Right lung (tissue), 5 donors: ENCODE measurements around the gene GUCY1B1. TPM values are rescaled to one million over a fixed set of nuclear protein-coding genes. Genes with fewer than 3 reads are reported as not detected.

Experiments used
- DNase-seq, 2 donors: peaks; one replicate each; pipeline ENCODE4 v3.0.0-alpha.2; 2013
- polyA plus RNA-seq, 5 donors: library from polyadenylated mRNA; unstranded; fragments of 120-200 nt; gene quantifications; one replicate each; pipeline versions ENCODE4 v1.2.1 to v1.2.3, GENCODE V29; 2013; ENCODE audit warnings: inconsistent platforms in 1 of 5, low replicate concordance in 1 of 5; ENCODE audit not compliant: insufficient read length in 5 of 5, insufficient read depth in 1 of 5

The GUCY1B1 gene
- polyA plus RNA-seq, 5 donors: 41.9 to 56.8 (median 47.7) TPM

- no peak for DNase-seq
Observed at GRCh38 chr4:155855897-155856296, 97.1 kb downstream of the GUCY1B1 start.

Other genes starting within 250 kb of the GUCY1B1 start
- gene GUCY1A1, start 92.2 kb upstream of the GUCY1B1 start, polyA plus RNA-seq: 100 to 1,000 TPM in 4 of 5 donors, 10 to 100 TPM in 1; 88.3 to 169 (median 119) TPM
- gene ASIC5, start 107.3 kb downstream of the GUCY1B1 start, polyA plus RNA-seq: not detected
- 10 to 100 TPM; 22.9 to 53.5 (median 30.5) TPM for gene TDO2, start 144.7 kb downstream of the GUCY1B1 start, polyA plus RNA-seq
- 10 to 100 TPM; 49.5 to 67.1 (median 65.0) TPM for gene CTSO, start 194.8 kb downstream of the GUCY1B1 start, polyA plus RNA-seq